GM10248 (cell line): Measurements from ENCODE around the gene EDC3.

Experiments
- CTCF ChIA-PET: fragments of 300-600 bp; sonication (Branson Sonifier 250); formaldehyde crosslinking; extraction: SDS; loops from one replicate; lab custom pipeline; 2021; ENCODE audit warnings: antibody characterized with exemption; lab: Yijun Ruan, JAX
- POLR2A ChIA-PET: fragments of 350-650 bp; sonication (Branson Sonifier 250); formaldehyde crosslinking; extraction: SDS; loops from one replicate; lab custom pipeline; 2020; ENCODE audit warnings: antibody characterized with exemption; lab: Yijun Ruan, JAX
- DNase-seq: peaks from one replicate; pipeline ENCODE4 v3.0.0; 2012; ENCODE audit errors: extremely low spot score
- TF ChIP-seq, protein P1 (sequence below): IDR thresholded peaks from 2 replicates; pipeline ENCODE4 v1.5.1; 2012; ENCODE audit warnings: mild to moderate bottlenecking, low read depth; ENCODE audit errors: extremely low read depth, missing control alignments, control extremely low read depth

The EDC3 gene

DNA sequence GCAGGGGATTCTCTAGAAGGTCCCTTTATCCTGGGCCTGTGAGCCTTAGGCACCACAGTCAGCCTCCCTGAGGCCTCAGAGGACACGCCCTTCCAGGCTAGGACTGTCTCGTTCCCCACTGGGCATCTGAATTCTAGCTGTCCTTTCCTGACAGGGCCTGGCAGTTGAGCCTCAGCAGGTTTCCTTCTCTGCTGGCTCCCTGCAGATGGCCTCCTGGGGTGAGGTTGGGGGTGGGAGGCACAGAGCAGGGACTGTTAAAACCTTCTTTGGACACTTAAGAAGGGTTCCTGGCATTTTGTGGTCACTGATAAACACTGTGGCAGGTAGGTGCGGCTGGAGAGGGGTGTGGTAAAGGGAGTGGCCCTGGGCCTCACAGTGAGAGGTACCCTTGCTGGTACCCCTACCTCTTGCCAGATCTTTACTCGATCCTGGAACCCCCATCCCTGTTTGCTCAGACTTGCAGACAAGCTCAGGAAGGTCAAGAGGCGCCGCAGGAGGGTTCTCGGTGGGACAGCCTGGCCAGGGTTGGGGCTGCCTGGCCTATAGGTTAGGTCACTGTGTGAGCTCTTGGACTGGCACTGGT, 71.7 kb downstream of the EDC3 start:
- TF ChIP-seq, protein P1, sequence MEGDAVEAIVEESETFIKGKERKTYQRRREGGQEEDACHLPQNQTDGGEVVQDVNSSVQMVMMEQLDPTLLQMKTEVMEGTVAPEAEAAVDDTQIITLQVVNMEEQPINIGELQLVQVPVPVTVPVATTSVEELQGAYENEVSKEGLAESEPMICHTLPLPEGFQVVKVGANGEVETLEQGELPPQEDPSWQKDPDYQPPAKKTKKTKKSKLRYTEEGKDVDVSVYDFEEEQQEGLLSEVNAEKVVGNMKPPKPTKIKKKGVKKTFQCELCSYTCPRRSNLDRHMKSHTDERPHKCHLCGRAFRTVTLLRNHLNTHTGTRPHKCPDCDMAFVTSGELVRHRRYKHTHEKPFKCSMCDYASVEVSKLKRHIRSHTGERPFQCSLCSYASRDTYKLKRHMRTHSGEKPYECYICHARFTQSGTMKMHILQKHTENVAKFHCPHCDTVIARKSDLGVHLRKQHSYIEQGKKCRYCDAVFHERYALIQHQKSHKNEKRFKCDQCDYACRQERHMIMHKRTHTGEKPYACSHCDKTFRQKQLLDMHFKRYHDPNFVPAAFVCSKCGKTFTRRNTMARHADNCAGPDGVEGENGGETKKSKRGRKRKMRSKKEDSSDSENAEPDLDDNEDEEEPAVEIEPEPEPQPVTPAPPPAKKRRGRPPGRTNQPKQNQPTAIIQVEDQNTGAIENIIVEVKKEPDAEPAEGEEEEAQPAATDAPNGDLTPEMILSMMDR = no peak
- CTCF ChIA-PET = interaction anchor here (1.5 to 36.2 kb wide), 4 partner anchors 9 to 250 kb away, joined by 3 to 690 read pairs (median 126); partner anchors contain the start of gene CSK
- DNase-seq = no peak
- POLR2A ChIA-PET = no interaction called here

- TF ChIP-seq, protein P1 = no peak
- DNase-seq = no peak
- CTCF ChIA-PET = interaction anchor here (1.6 to 36.2 kb wide), 4 partner anchors 10 to 250 kb away, joined by 4 to 690 read pairs (median 128); partner anchors contain the start of gene CSK
- POLR2A ChIA-PET = no interaction called here
These were observed 73.1 kb downstream of the EDC3 start for GRCh38 chr15:74622758-74623157.

GRCh38 chr15:74621936-74622335, 73.9 kb downstream of the EDC3 start:
- TF ChIP-seq, protein P1 = no peak
- POLR2A ChIA-PET = no interaction called here
- CTCF ChIA-PET = interaction anchor here (0.8 to 36.2 kb wide), 10 partner anchors 10 to 249 kb away, joined by 3 to 690 read pairs (median 4); partner anchors contain the start of gene CSK
- no peak for DNase-seq

DNA sequence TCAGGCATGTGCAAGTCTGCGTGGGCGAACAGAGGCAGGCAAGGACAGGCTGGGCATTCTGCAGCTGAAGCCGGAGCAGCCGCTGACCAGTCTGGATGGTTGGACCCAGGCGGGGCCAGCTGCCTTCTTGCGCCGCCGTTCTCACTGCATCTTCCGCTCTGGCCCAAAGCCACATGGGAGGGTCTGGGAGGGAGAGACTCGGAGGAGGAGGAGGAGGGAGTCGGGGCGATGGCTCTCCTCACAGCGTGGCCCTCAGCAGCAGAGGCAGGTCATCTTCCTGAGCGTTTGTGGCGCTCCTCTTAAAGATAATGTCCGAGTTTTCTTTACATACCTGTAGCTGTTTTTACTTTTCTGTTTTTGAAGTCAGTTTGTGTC, 74.3 kb downstream of the EDC3 start:
- ChIA-PET POLR2A (no interaction called here), CTCF (interaction anchor here (0.7 to 36.2 kb wide), 11 partner anchors 9 to 280 kb away, joined by 3 to 690 read pairs (median 4); partner anchors contain the start of gene CSK)
- TF ChIP-seq, protein P1 = no peak
- DNase-seq = no peak

GRCh38 chr15:74620636-74621545, 74.9 kb downstream of the EDC3 start:
- CTCF ChIA-PET = interaction anchor here (0.6 to 36.2 kb wide), 12 partner anchors 9 to 280 kb away, joined by 3 to 690 read pairs (median 4); partner anchors contain the start of gene CSK
- POLR2A ChIA-PET = no interaction called here
- peak; percentile 85 for DNase-seq
- TF ChIP-seq, protein P1 = peak; percentile 93

GRCh38 chr15:74619916-74620635, 75.7 kb downstream of the EDC3 start:
- TF ChIP-seq, protein P1 = no peak
- ChIA-PET CTCF (interaction anchor here (0.6 to 36.2 kb wide), 4 partner anchors 13 to 156 kb away, joined by 3 to 690 read pairs (median 126); partner anchors contain the start of gene CSK), POLR2A (no interaction called here)
- no peak for DNase-seq
